Stomach (tissue), 9 donors: ENCODE measurements around the gene LRCH3. TPM values are rescaled to one million over a fixed set of nuclear protein-coding genes. Genes with fewer than 3 reads are reported as not detected.
"Not testable (repeated sequence)": the region's sequence is repeated elsewhere in the genome, so short reads cannot be mapped to it uniquely, and the experiment has no call there.

Experiments used
- DNase-seq, 2 donors: peaks; one replicate each; pipeline versions ENCODE4 v3.0.0 to v3.0.0-alpha.2; 2013 to 2019
- H3K27ac ChIP-seq, 5 donors: fragments of 200-600 bp in 4 of 5; sonication (generic) in 4 of 5; one replicate each; pipeline ENCODE4 v1.5.1; 2013 to 2019; ENCODE audit warnings: mild to moderate bottlenecking in 1 of 5, moderate library complexity in 1 of 5
- H3K27me3 ChIP-seq, 3 donors: fragments of 200-600 bp; sonication (generic); one replicate each; pipeline ENCODE4 v1.5.1; 2017 to 2019; ENCODE audit warnings: mixed run types in 1 of 3
- H3K36me3 ChIP-seq, 4 donors: fragments of 200-600 bp; sonication (generic); 1 replicate in 3 of 4; 2 replicates in 1 of 4; pipeline ENCODE4 v1.5.1; 2016 to 2019
- H3K4me1 ChIP-seq, 4 donors: fragments of 200-600 bp; sonication (generic); one replicate each; pipeline ENCODE4 v1.5.1; 2016 to 2019
- H3K4me3 ChIP-seq, 4 donors: fragments of 200-600 bp; sonication (generic) in 3 of 4; one replicate each; pipeline ENCODE4 v1.5.1; 2016 to 2019; ENCODE audit warnings: mild to moderate bottlenecking in 1 of 4
- H3K9me3 ChIP-seq, 4 donors: fragments of 200-600 bp; sonication (generic); one replicate each; pipeline ENCODE4 v1.5.1; 2016 to 2019
- EP300 ChIP-seq: sonication (generic); formaldehyde crosslinking; IDR thresholded peaks from one replicate; pipeline ENCODE4 v1.6.1; 2017; ENCODE audit warnings: antibody characterized with exemption
- POLR2A ChIP-seq, 4 donors: fragments of 450-650 bp; IDR thresholded peaks; one replicate each; pipeline ENCODE4 v1.6.1; 2016; ENCODE audit warnings: antibody characterized with exemption in 4 of 4, control low read depth in 2 of 4, mild to moderate bottlenecking in 1 of 4, moderate library complexity in 1 of 4
- POLR2AphosphoS5 ChIP-seq, 3 donors: sonication (generic); formaldehyde crosslinking; IDR thresholded peaks; one replicate each; pipeline ENCODE4 v1.6.1; 2016; ENCODE audit warnings: antibody characterized with exemption in 3 of 3
- WGBS, 5 donors: extraction: QIAGEN DNeasy Blood & Tissue Kit in 3 of 5; methylation state at CpG; one replicate each; pipeline versions ENCODE4 v1.1.5 to v1.1.7; 2013 to 2018; 5-methylcytosine and 5-hydroxymethylcytosine counted together
- intact Hi-C: fragments of 100-400 bp; cut with DNase I; formaldehyde crosslinking; loops from one replicate; pipeline ENCODE4 v1.15.1; 2023; ENCODE audit warnings: low total_unique reads
- polyA plus RNA-seq, 3 donors: library from polyadenylated mRNA; stranded (reverse); fragments of 200-250 nt; gene quantifications; one replicate each; pipeline ENCODE4 v1.2.3, GENCODE V29; 2013
- total RNA-seq, 5 donors: library from RNA; depleted of rRNA; stranded (reverse); fragments of >200 nt; gene quantifications; one replicate each; pipeline versions ENCODE4 v1.1.0 to v1.2.3, GENCODE V29; 2014 to 2016
- TF ChIP-seq, protein P1 (sequence below), 7 experiments: fragments of 450-650 bp in 4 of 7; fragments of 200-600 bp in 3 of 7; sonication (generic) in 3 of 7; IDR thresholded peaks; one replicate each; pipeline ENCODE4 v1.5.1; 2016 to 2019; ENCODE audit warnings: antibody characterized with exemption in 7 of 7, control low read depth in 2 of 7, mild to moderate bottlenecking in 1 of 7
- donor health status: healthy with polysubstance abuse.
- donor health status: Bipolar disorder and iron deficiency.
- donor health status: healthy.

The LRCH3 gene
- total and polyA plus RNA-seq, 8 donors: 5.9 to 117 (median 36.7) TPM

- Histone ChIP-seq H3K36me3 (no peaks in the 10 kb centered on the region), H3K4me3 (no peak overlapping the region), H3K27me3 (no peaks in the 10 kb centered on the region), H3K9me3 (no peaks in the 10 kb centered on the region), H3K4me1 (peaks cover 0 to 12% (median 4%) of the 10 kb centered on the region in 4 donors), H3K27ac (no peak overlapping the region)
- TF ChIP-seq, protein P1, sequence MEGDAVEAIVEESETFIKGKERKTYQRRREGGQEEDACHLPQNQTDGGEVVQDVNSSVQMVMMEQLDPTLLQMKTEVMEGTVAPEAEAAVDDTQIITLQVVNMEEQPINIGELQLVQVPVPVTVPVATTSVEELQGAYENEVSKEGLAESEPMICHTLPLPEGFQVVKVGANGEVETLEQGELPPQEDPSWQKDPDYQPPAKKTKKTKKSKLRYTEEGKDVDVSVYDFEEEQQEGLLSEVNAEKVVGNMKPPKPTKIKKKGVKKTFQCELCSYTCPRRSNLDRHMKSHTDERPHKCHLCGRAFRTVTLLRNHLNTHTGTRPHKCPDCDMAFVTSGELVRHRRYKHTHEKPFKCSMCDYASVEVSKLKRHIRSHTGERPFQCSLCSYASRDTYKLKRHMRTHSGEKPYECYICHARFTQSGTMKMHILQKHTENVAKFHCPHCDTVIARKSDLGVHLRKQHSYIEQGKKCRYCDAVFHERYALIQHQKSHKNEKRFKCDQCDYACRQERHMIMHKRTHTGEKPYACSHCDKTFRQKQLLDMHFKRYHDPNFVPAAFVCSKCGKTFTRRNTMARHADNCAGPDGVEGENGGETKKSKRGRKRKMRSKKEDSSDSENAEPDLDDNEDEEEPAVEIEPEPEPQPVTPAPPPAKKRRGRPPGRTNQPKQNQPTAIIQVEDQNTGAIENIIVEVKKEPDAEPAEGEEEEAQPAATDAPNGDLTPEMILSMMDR (IDR thresholded peaks at IDR 0.05): no peak
- no peak for TF ChIP-seq POLR2AphosphoS5 (IDR thresholded peaks at IDR 0.05)
- TF ChIP-seq EP300: no peak
- no peak for TF ChIP-seq POLR2A (IDR thresholded peaks at IDR 0.05)
- intact Hi-C loops: no loop called here
- DNase-seq: no peak
- WGBS, 5 donors: 86 to 98% (median 96%) methylated on average over 3 to 4 of the region's 4 CpGs
Observed at GRCh38 chr3:197901626-197902025, 110.6 kb downstream of the LRCH3 start.

DNA sequence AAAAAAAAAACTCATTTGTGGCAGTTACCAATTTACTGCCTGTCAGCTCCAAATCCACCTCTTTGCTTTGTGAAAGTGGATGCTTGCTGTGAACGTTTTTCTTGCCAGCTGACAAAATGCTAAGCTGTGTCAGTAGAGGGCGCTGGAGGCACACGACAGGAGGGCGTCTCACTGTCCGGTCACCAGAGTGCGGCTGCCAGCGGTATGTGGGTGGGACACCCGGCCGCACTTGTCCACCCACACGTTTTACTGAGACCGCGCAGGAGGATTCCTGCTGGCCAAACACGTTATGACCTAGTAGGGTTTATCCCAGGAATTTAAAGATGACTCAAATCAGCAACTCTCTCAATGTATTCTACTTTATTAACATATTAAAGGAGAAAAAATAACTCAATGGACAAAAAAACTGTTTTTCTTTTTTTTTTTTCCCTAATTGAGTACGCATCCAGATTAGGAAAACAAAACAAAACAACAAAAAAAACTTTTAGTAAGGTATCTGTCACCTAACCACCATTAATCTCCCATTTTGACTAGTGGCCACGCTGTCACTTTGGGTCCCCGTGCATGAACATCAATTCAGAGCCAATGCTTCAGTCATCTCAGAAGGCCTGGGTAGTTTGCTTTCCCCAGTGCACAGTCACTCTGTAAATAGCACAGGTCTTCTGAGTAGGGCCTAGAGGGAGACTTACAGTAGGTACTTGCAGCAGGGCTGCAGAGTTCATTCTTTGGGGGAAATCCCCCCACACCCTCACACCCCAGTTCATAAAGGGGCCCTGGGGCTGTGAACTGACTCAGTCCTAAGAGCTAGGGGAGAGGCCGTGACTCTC is 115.2 kb downstream of the LRCH3 start:
- H3K27ac ChIP-seq: peak overlapping the region in 1 of 5 donors; percentile 30
- peaks cover 0 to 12% (median 4%) of the 10 kb centered on the region in 4 donors for H3K4me1 ChIP-seq
- DNase-seq: peak; percentile 87 to 96
- H3K36me3 ChIP-seq: no peaks in the 10 kb centered on the region
- intact Hi-C loops: no loop called here
- no peaks in the 10 kb centered on the region for H3K27me3 ChIP-seq
- H3K4me3 ChIP-seq: no peak overlapping the region
- TF ChIP-seq POLR2AphosphoS5 (IDR thresholded peaks at IDR 0.05) (peak in 1 of 3 donors; percentile 75), POLR2A (IDR thresholded peaks at IDR 0.05) (no peak), EP300 (no peak)
- TF ChIP-seq, protein P1 (IDR thresholded peaks at IDR 0.05): peak in 5 of 7 experiments; percentile 80 to 87 (median 82)
- no peaks in the 10 kb centered on the region for H3K9me3 ChIP-seq
- WGBS, 5 donors: 12 to 15% (median 12%) methylated on average over 16 to 17 of the region's 17 CpGs

GRCh38 chr3:197906850-197907187 is 115.8 kb downstream of the LRCH3 start:
- H3K4me1 ChIP-seq: peaks cover 0 to 12% (median 4%) of the 10 kb centered on the region in 4 donors
- no peaks in the 10 kb centered on the region for H3K36me3 ChIP-seq
- H3K27ac ChIP-seq: peak overlapping the region in 1 of 5 donors; percentile 30
- no peak overlapping the region for H3K4me3 ChIP-seq
- TF ChIP-seq POLR2AphosphoS5 (IDR thresholded peaks at IDR 0.05) (no peak), POLR2A (IDR thresholded peaks at IDR 0.05) (no peak), EP300 (no peak)
- TF ChIP-seq, protein P1 (IDR thresholded peaks at IDR 0.05): no peak
- no peaks in the 10 kb centered on the region for H3K27me3 ChIP-seq
- 50 to 77% (median 56%) methylated on average over 3 of the region's 3 CpGs for WGBS, 5 donors
- H3K9me3 ChIP-seq: no peaks in the 10 kb centered on the region
- intact Hi-C loops: no loop called here
- DNase-seq: no peak

DNA sequence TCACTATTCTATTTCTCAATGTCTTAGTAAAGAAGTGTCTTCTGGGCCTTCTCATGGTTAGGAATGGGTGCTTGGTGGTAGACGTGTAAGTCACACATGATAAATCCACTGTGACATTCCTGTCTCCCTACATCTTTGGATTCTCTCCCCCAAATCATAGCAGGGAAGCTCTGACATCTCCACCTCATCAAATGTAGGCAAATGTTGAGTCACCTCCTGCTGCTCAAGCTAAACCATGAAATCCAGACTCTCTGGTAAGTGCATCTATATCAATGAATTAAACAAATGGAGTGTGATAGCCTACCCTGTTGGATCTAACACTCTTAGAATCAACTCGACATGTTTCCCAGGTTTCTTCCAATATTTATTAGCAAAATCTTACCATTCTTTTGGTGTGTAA is 116.1 kb downstream of the LRCH3 start:
- no peak for TF ChIP-seq POLR2A (IDR thresholded peaks at IDR 0.05)
- TF ChIP-seq POLR2AphosphoS5 (IDR thresholded peaks at IDR 0.05): no peak
- TF ChIP-seq, protein P1 (IDR thresholded peaks at IDR 0.05): no peak
- no peak for TF ChIP-seq EP300
- intact Hi-C loops: no loop called here
- no peaks in the 10 kb centered on the region for H3K36me3 ChIP-seq
- no peaks in the 10 kb centered on the region for H3K27me3 ChIP-seq
- H3K9me3 ChIP-seq: no peaks in the 10 kb centered on the region
- no peak for DNase-seq
- WGBS, 5 donors: 69 to 81% (median 75%) methylated on average over 2 of the region's 2 CpGs
- no peak overlapping the region for H3K4me3 ChIP-seq
- H3K27ac ChIP-seq: no peak overlapping the region
- H3K4me1 ChIP-seq: peaks cover 0 to 12% (median 4%) of the 10 kb centered on the region in 4 donors

DNA sequence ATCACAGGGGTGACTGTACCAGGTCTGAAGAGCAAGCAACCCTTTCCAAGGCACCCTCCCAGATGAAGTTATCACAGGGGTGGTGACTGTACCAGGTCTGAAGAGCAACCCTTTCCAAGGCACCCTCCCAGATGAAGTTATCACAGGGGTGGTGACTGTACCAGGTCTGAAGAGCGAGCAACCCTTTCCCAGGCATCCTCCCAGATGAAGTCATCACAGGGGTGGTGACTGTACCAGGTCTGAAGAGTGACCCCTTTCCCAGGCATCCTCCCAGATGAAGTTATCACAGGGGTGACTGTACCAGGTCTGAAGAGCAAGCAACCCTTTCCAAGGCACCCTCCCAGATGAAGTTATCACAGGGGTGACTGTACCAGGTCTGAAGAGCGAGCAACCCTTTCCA is 117.5 kb downstream of the LRCH3 start:
- WGBS, 5 donors: 71 to 100% (median 89%) methylated on average over 1 to 2 of the region's 2 CpGs
- H3K9me3 ChIP-seq, H3K27ac ChIP-seq, intact Hi-C loops, H3K27me3 ChIP-seq, H3K4me3 ChIP-seq, DNase-seq: not testable (repeated sequence)
- Histone ChIP-seq H3K36me3 (peaks cover 0 to 13% (median 5%) of the 10 kb centered on the region in 4 donors), H3K4me1 (peaks cover 0 to 12% (median 4%) of the 10 kb centered on the region in 4 donors)
